ENCODE data around the gene TRIM28.
A peak's percentile ranks its signal among the peaks of the same experiment; 100 is the strongest.

The TRIM28 gene

DNA sequence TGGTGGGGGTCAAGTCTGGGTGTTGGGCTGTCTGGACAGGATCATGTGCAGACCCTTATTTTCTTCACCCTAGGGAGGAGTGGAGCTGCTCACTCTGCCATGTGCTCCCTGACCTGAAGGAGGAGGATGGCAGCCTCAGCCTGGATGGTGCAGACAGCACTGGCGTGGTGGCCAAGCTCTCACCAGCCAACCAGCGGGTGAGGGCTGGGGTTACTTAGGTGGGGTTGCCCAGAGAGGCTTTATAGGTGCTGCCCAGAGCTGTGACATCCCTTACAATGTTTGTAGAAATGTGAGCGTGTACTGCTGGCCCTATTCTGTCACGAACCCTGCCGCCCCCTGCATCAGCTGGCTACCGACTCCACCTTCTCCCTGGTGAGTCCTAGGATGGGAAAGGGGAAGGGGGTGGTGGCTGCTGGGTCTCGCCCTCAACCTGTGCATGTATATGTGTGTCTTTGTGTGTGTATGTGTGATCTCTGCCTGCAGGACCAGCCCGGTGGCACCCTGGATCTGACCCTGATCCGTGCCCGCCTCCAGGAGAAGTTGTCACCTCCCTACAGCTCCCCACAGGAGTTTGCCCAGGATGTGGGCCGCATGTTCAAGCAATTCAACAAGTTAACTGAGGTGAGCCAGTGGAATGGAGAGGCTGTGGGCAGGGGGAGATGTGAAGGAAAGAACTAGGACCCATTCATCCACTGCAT lies 5.9 kb downstream of the TRIM28 start:
- DNase-seq (ENCODE audit: low read depth): no peak

- no peak for DNase-seq (ENCODE audit: low read depth)
These were observed 6.7 kb downstream of the TRIM28 start for GRCh38 chr19:58550362-58551122.

DNA sequence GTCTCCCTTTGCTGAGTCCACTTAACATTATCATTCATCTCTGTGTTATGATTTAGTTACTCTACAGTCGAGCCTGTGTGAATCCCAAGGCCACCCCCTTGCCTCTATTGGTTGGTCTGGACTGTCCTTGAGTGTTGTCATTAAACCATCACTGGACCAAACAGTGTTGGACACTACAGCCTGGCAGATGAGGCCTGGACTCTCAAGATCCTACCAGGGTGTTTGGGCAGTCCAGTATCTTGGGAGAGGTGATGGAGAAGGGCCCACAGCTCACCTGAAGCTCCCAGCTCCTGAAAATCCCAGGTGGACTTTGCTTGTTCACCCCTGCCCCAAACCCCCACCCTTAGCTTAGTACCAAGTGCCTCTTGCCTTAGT lies 7.2 kb downstream of the TRIM28 start:
- no peak for DNase-seq (ENCODE audit: low read depth)

DNA sequence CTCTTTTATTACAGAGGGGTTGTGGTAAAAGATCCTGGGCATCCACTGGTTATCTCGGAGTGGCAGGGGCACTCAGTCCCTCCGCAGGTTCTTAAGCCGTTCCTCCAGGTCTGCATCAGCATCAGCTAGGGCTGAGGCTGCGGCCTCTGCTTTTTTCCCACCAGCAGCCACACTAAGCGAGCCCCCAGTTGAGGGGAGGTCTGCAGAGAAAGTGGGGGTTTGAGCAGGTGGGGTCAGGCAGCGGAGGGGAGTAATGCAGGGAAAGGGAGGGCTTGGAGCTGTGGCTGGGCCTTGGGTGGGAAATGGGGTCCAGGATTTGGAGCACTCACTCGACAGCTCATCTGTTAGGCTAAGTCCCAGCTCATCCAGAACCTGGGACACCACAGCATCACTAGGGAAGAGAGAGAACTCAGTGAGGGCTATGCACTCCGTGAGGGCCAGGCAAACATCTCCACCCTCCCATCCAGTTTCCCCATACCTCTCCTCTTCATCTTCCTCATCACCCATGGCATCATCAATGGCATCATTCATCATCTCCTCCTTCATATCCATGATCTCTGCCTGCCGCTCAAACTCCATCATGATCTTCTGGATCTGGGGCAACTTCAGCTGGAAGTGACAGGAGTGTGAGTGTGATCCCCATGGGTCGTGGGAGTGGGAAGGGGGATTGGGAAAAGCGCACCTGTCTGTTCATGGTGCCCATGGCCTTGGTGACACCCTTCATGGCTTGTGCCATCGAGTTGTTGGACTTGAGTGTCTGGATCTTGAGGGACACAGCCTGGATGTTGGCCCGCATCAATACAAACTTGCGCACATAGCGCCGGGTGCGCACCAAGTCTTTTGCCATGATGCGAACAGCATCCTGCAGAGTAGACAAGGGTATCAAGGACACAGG lies 8.0 kb downstream of the TRIM28 start:
- no peak for DNase-seq (ENCODE audit: low read depth)

DNA sequence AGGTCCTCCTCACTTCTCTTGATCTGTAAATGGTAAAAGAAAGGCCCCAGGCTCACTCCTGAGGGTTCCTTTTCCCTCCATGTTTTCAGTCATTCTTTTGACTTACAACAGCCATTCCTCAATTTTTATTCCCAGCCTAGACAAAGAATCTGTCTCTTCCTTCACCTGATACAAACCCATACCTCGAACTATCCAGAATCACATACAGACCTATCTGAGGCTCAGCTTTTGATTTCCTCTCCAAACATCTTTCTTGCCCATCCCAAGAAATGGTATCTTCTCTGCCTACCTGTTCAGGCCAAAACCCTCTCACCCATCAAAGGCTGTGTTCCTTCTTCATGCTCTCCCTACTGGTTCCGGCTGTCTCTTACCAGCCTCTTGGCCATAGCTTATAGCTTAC lies 8.8 kb downstream of the TRIM28 start:
- no peak for DNase-seq (ENCODE audit: low read depth)

DNA sequence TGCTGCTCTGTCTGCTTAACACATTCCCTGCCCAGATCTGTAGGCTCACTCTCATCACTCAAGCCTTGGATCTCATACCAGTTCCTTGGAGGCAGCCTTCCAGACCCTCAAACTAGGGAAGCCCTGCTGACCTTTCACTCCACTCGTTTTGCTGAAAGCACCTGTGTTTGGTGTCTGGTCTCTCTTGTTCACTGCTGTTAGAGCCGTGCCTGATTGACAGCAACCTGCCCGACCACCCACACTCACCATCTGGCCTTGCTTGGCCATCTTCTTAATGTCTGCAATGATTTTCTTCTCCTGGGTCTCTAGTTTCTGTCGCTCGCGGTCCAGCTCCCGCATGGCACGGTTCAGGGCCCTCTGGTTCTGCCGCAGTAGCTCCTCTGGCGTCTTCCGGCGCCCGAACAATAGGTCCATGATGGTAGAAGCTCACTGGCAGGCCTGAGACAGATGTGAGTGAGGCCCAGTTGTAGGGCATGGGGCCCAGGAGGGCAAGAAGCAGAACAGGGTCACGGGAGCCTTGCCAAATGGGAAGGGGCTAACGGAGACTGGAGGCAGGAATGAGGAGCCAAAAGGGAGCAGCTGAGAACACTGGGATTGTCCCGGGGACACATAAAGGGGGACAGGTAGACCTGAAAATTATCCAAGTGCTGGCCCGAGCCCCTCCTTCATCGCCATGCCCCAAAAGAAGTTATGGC lies 10.1 kb downstream of the TRIM28 start:
- no peak for DNase-seq (ENCODE audit: low read depth)

DNA sequence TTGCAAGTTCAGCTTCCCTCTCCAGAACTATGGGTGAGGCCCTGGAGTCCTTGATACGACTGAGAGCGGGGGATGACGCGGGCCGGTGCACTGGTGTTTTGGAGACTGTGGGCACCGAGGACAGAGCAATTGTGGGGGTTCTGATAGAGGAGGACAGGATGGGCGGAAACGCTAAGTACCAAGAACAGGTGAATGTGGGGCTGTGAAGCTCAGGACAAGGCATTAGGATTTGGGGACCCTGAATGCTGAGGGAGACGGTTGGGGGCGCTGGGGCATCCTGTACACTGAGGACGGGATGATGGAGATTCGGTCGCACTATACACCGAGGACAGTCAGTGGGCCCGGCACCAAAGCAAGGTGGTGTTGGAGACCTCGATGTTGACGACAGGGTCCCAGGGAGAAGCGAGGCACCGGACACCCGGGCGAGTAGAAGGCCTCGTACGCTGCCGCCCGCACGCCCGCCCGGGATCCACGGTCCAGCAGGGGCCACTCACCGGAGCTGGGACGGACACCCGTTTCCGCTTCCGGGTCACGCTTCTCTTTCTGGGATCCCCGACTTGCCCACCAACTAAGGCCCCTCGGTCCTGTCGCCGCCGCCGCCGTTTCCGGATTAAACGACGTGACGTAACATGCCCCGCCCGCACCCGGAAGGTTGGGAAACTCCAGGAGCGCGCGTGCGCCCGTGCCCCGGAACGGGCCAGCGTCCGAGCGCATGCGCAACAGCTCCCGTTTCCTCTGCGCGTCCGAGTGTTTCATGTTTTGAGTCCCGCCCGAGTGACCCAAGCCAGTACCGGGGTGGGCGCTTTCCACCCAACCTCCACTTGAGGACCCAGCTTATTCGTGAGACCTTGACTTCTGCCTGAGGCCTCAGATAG lies 10.9 kb downstream of the TRIM28 start, which contains the start of gene CHMP2A:
TSS of gene CHMP2A (minus strand) at position 612 of the 875 bp plus-strand sequence. CDS start 893 bp downstream, outside the sequence.
- DNase-seq (ENCODE audit: low read depth): peak; percentile 98

DNA sequence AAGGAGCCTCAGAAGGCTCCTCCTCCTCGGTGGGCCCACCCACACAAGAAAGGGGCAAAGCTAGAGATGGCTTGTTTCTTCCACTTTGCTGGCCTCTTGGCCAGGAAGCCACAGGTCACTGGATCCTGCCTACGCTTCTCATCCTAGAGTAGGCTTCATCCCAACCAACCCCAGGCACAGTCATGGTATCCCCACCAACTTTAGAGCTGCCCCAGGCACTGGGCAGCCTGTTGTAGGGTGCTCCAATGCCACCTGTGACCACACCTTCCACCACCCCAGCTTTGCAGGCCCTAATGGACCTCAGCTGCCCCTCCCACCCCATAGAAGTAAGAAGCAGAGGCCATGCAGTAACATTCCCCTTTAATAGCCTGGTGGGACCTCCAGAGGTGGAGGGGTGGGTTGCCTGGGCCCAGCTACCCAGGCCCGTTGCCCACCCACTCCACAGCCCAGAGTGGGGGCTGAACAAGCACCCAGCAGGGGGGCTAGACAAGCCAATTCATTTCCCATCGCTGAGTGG lies 11.6 kb downstream of the TRIM28 start:
- no peak for DNase-seq (ENCODE audit: low read depth)

DNA sequence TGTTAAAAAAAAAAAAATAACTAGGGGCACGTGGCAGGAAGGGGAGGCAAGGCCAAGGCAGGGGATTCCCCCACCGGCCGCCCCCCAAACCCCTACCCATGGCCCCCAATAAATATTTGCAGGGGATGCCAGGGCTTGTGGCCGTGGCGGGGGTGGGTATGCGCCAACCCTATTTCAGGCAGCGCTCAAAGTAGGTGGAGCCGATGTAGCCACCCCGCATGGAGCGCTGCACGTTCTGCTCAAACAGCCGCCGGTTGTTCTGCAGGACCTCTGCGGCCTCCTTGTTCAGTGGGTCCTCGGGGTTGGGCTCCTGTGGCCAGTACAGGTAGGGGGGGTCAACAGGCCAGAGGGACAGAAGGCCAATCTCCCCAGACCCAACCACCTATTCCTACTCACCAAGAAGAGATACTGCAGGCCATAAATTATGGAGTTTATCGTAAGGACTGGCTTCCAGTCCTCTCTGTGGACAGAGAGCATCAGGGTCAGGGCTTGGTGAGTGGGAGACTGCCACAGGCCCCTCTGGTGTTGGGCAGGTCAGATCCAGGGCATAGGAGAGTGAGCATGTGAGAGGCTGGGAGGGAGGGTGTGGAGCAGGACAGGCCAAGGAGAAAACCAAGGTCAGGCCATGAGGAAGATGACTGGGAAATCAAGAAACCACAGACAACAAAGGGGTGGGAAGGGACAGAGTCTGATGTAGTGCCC lies 12.2 kb downstream of the TRIM28 start:
- DNase-seq (ENCODE audit: low read depth): no peak

- no peak for DNase-seq (ENCODE audit: low read depth)
These were observed 12.9 kb downstream of the TRIM28 start for GRCh38 chr19:58556622-58557220.

DNA sequence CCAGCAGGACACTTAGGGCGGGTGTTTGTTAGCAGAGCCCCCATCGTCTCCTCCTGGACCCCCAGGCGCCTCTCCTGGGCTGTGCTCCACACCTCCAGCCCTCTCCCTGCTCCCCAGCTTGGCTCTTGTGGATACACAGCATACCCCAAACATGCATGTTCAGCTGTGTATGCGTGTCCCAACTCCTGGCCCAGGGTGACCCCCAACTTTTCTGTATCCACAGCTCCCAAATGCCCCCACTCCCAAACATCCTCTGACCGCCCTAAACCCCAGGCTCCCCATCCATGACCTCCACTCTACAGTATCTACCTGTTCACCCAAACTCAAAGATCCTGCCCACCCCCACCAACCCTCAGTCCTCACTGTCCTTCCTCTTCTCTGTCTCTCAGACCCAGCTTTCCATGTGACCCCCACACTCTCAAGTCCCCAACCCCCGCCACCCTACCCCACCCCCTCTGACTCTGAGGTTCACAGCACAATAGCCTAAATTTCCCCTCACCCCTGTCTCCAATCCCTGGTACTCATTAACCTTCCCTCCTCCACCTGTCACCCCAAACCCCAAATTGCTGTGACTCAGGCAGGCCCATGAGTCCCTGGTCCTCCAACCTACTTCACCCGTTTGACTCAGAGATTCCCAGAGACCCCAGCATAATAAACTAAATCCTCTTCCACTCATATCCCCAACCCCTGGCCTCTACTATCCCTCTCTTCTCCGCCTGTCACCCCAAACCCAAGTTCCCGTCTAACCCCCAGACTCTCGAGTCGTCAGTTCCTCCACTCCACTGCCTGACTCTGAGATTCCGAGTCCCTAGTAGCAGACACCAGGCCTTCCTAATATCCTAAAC lies 13.6 kb downstream of the TRIM28 start:
- DNase-seq (ENCODE audit: low read depth): no peak

DNA sequence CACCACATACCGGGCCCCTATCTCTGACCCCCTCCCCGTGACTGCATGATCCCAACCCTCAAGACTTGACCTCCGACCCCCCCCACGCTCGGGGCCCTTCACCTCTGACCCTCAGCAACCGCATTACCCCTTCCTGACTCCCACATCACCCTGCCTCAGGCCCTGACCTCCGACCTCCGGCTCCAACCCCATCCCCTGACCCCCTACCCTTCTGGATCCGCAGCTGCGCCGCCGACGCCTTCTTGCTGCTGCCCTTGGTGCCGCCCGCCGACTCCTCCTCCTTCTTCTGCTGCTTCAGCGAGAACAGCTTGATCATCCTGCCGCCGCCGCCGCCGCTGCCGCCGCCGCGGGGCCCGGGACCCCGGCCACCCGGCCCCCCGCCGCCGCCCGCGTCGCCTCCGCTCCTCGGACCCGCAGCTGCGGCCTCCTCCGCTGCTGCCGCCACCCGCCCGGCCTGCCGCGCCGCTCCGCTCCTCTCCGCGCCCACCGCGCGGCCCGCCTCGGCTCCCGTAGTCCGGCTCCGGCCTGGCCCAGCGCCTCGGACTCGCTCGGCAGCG lies 14.3 kb downstream of the TRIM28 start, which contains the start of gene UBE2M:
TSS of gene UBE2M (minus strand) at position 546 of the 557 bp plus-strand sequence. CDS start at position 316, 230 bp downstream.
- no peak for DNase-seq (ENCODE audit: low read depth)

GRCh38 chr19:58558623-58559274 lies 14.9 kb downstream of the TRIM28 start:
- peak; percentile 99 for DNase-seq (ENCODE audit: low read depth)

GRCh38 chr19:58559275-58560006 lies 15.6 kb downstream of the TRIM28 start:
- DNase-seq (ENCODE audit: low read depth): peak; percentile 72

DNA sequence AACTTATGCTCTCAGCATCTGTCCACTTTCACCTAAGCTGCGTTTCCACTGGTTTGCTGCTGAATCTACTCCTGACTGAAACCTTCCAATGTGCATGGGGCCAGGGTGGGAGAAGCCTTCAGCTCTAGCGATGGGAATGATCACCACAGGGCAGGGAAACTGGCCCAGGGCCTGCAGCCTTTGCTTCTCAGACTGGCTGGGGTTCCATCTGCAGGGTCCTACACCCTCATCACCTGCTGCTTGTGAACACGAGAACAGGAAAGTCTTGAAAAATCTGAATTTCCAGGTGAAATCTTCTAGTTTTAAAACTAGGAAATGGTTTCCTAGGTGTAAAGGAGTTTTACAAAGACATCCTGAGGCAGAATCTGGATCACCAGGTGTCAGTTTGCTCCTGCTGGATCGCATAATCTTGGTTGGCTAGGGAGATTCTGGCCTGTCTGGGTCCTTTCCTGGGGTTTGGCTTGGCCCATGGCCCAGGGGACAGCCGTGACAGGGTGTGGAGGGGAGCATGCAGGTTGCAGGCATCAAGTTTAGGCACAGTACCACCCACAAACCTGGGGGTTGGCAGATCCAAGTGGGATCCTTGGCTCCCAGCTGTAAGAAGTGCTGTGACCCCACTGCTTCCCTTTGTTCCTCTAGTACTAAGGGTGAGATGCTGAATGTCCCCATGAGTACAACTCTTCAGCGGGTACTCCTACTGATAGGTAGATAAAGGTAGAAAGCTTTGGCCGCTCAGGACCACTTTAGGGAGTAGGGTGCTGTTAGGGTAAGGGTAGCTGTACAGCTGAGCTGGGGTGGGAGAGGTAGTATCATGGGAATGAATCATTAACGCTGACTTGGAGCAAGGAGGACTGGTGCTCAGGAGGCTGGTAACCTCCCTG lies 16.4 kb downstream of the TRIM28 start:
- no peak for DNase-seq (ENCODE audit: low read depth)

DNA sequence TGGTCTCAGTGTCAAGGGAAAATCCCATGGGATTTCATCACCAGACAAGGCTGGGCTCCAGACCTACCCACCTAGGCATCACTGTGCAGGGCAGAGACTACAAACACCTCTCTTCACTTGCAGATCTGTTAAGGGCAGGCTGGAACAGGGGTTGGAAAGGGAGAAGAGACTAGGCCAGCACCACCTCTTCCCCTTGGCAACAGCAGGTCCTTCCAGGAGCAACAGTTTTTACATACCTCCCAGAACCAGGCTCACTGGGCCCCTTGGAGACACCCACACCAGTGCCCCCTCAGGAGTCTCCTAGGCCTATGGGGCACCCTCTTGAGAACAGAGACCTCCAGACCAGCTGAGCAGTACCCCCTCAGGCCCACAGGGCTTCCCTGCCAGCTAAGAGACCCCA lies 17.1 kb downstream of the TRIM28 start:
- DNase-seq (ENCODE audit: low read depth): no peak

Data from stimulated activated CD8-positive, alpha-beta memory T cell treated with anti-CD3 and anti-CD28 coated beads, Interleukin-7, amount 100 ng/mL, for 24 hours (primary cell).